HepG2 (cell line): ENCODE results near the gene HTRA2. TPM values are rescaled to one million over a fixed set of nuclear protein-coding genes. Genes with fewer than 3 reads are reported as not detected.

ENCODE experiments used
- NFE2 ChIP-seq: sonication (generic); formaldehyde crosslinking; IDR thresholded peaks from 2 replicates; pipeline ENCODE4 v1.4.0; 2020; ENCODE audit warnings: missing genetic modification reagents
- SAP130 ChIP-seq: IDR thresholded peaks from 2 replicates; pipeline ENCODE4 v1.6.1; 2016; ENCODE audit warnings: low read depth
- ZMAT3 ChIP-seq: sonication (generic); formaldehyde crosslinking; conservative IDR thresholded peaks from 2 replicates; pipeline ENCODE4 v1.7.0; 2021; ENCODE audit warnings: missing genetic modification reagents
- polyA plus RNA-seq, 8 experiments: library from polyadenylated mRNA; depleted of rRNA in 3 of 8; stranded (reverse) in 7 of 8; unstranded in 1 of 8; fragments of >200 nt; fragmentation: Illumina TruSeq in 4 of 8; extraction: Trizol in 4 of 8; gene quantifications; 2 replicates each; pipeline versions ENCODE4 v1.2.1 to v1.2.3, GENCODE V29; 2011 to 2016; ENCODE audit warnings: low read depth in 4 of 8, missing spikeins in 1 of 8, mixed read lengths in 1 of 8; ENCODE audit not compliant: insufficient read depth in 1 of 8
- total RNA-seq, 5 experiments: library from RNA; depleted of rRNA; stranded (reverse); fragments of >200 nt; fragmentation: Illumina TruSeq; extraction: Trizol; gene quantifications; 2 replicates each; pipeline ENCODE4 v1.2.3, GENCODE V29; 2016; ENCODE audit warnings: low read depth in 1 of 5
- TF ChIP-seq, protein P1 (sequence below): sonication (generic); formaldehyde crosslinking; IDR thresholded peaks from 2 replicates; pipeline ENCODE4 v1.4.0; 2020; ENCODE audit warnings: missing genetic modification reagents
- TF ChIP-seq, protein P2 (sequence below): IDR thresholded peaks from 2 replicates; pipeline ENCODE4 v1.6.1; 2016; ENCODE audit warnings: mild to moderate bottlenecking
- TF ChIP-seq, protein P3 (sequence below): sonication (generic); formaldehyde crosslinking; IDR thresholded peaks from 2 replicates; pipeline ENCODE4 v1.8.1; 2023; ENCODE audit warnings: mild to moderate bottlenecking, inconsistent platforms, moderate library complexity, missing genetic modification reagents, borderline replicate concordance

The HTRA2 gene
- total and polyA plus RNA-seq, 2 of the 13 experiments (the other 11 are each of a cell fraction or from before 2014, with no cell fraction given): 47.7 to 50.3 TPM

DNA sequence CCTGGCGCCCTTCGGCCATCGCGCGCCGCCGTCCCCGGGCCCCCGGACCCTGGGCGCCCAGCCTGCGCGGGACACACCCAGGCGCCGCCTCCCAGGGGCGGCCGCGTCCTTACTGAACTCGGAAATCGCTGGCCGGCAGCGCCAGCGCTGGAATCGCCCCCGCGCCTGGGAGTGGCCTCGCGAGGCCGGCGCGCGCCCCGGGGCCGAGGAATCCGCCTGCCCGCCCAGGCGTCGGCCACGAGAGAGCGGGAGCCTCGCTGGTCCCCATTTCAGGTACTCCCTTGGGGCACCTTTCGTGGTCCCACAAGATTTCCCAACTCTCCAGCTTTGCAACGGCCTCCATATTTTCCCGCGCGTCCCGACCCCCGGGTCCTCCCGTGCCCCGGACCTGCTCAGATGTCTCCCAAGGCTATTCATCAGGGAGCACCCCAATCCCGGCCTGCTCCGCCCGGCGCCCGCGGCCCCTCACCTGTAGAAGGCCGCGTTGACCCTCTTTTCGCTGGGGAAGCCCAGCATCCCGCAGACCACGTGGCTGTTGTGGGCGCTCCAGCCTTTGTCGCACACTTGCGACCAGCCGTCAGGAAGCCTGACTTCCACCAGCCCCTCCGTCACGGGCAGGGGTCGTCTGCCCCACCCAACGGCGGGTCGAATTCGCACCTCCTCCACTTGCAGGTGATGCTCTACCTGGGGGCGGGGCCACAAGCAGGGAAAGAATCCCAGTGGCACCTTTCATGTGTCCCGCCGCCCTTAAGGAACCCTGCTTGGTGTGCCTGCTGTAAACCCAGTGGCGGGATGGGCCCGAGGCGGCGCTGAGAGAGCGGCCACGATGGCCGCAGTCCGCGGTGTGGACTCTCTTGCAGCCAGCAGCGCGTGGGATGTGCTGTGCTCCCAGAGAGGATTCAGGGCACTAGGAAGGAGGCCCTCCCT is 19.4 kb downstream of the HTRA2 start (continued):
- TF ChIP-seq, protein P1, sequence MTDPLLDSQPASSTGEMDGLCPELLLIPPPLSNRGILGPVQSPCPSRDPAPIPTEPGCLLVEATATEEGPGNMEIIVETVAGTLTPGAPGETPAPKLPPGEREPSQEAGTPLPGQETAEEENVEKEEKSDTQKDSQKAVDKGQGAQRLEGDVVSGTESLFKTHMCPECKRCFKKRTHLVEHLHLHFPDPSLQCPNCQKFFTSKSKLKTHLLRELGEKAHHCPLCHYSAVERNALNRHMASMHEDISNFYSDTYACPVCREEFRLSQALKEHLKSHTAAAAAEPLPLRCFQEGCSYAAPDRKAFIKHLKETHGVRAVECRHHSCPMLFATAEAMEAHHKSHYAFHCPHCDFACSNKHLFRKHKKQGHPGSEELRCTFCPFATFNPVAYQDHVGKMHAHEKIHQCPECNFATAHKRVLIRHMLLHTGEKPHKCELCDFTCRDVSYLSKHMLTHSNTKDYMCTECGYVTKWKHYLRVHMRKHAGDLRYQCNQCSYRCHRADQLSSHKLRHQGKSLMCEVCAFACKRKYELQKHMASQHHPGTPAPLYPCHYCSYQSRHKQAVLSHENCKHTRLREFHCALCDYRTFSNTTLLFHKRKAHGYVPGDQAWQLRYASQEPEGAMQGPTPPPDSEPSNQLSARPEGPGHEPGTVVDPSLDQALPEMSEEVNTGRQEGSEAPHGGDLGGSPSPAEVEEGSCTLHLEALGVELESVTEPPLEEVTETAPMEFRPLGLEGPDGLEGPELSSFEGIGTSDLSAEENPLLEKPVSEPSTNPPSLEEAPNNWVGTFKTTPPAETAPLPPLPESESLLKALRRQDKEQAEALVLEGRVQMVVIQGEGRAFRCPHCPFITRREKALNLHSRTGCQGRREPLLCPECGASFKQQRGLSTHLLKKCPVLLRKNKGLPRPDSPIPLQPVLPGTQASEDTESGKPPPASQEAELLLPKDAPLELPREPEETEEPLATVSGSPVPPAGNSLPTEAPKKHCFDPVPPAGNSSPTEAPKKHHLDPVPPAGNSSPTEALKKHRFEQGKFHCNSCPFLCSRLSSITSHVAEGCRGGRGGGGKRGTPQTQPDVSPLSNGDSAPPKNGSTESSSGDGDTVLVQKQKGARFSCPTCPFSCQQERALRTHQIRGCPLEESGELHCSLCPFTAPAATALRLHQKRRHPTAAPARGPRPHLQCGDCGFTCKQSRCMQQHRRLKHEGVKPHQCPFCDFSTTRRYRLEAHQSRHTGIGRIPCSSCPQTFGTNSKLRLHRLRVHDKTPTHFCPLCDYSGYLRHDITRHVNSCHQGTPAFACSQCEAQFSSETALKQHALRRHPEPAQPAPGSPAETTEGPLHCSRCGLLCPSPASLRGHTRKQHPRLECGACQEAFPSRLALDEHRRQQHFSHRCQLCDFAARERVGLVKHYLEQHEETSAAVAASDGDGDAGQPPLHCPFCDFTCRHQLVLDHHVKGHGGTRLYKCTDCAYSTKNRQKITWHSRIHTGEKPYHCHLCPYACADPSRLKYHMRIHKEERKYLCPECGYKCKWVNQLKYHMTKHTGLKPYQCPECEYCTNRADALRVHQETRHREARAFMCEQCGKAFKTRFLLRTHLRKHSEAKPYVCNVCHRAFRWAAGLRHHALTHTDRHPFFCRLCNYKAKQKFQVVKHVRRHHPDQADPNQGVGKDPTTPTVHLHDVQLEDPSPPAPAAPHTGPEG (CRISPR knock-in tag): peak; percentile 60; the same call in 1 of the 2 replicates
- no peak for TF ChIP-seq NFE2
- TF ChIP-seq, protein P2, sequence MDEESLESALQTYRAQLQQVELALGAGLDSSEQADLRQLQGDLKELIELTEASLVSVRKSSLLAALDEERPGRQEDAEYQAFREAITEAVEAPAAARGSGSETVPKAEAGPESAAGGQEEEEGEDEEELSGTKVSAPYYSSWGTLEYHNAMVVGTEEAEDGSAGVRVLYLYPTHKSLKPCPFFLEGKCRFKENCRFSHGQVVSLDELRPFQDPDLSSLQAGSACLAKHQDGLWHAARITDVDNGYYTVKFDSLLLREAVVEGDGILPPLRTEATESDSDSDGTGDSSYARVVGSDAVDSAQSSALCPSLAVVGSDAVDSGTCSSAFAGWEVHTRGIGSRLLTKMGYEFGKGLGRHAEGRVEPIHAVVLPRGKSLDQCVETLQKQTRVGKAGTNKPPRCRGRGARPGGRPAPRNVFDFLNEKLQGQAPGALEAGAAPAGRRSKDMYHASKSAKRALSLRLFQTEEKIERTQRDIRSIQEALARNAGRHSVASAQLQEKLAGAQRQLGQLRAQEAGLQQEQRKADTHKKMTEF: 0 out of 2 replicates have a peak, but pooled peaks have one; percentile 20
- TF ChIP-seq, protein P3, sequence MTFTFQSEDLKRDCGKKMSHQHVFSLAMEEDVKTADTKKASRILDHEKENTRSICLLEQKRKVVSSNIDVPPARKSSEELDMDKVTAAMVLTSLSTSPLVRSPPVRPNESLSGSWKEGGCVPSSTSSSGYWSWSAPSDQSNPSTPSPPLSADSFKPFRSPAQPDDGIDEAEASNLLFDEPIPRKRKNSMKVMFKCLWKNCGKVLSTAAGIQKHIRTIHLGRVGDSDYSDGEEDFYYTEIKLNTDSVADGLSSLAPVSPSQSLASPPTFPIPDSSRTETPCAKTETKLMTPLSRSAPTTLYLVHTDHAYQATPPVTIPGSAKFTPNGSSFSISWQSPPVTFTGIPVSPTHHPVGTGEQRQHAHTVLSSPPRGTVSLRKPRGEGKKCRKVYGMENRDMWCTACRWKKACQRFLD (CRISPR knock-in tag): 0 out of 2 replicates have a peak, but pooled peaks have one; percentile 59
- 0 out of 2 replicates have a peak, but pooled peaks have one; percentile 23 for TF ChIP-seq ZMAT3 (CRISPR knock-in tag)
- peak; percentile 68; the same call in 1 of the 2 replicates for TF ChIP-seq SAP130 (CRISPR knock-in tag)
